ENCODE results near the gene STK32B.

GRCh38 chr4:5277079-5277478 lies 225.8 kb downstream of the STK32B start:
- TF ChIP-seq GLI2 (tag by site-specific recombination; IDR thresholded peaks at IDR 0.05; ENCODE audit: borderline replicate concordance, low read depth), result no peak
- no peak for TF ChIP-seq ZBTB26 (tag by site-specific recombination; optimal IDR thresholded peaks at IDR 0.05)
- no peak for TF ChIP-seq CTCF (tag by site-specific recombination; IDR thresholded peaks at IDR 0.05)
- TF ChIP-seq ZNF596 (tag by site-specific recombination; IDR thresholded peaks at IDR 0.05), result no peak
- no peak for TF ChIP-seq MZF1 (tag by site-specific recombination; IDR thresholded peaks at IDR 0.05; ENCODE audit: borderline replicate concordance)
- TF ChIP-seq ZNF645 (tag by site-specific recombination; IDR thresholded peaks at IDR 0.05), result no peak
- TF ChIP-seq ZNF24 (tag by site-specific recombination; IDR thresholded peaks at IDR 0.05), result no peak
- TF ChIP-seq ZNF692 (tag by site-specific recombination; IDR thresholded peaks at IDR 0.05), result no peak
- no peak for TF ChIP-seq ZNF423 (tag by site-specific recombination; IDR thresholded peaks at IDR 0.05)
- no peak for TF ChIP-seq ZBTB20 (tag by site-specific recombination; IDR thresholded peaks at IDR 0.05)

All from HEK293 (cell line).